IMR-90 (cell line): ENCODE results near the gene LIMS2. TPM values are rescaled to one million over a fixed set of nuclear protein-coding genes. Genes with fewer than 3 reads are reported as not detected.
A peak's percentile ranks its signal among the peaks of the same experiment; 100 is the strongest.

ENCODE experiments used
- ATAC-seq: fragments of 200-7000 bp; cut with Tn5 transposase; 2 replicates; pipeline ENCODE4 v1.9.1; 2020; ENCODE audit warnings: low read depth, mild to moderate bottlenecking, moderate library complexity
- BruUV-seq: library from RNA; stranded (reverse); fragments of 400-500 nt; replicated peaks from 2 replicates; lab custom pipeline; 2021; lab: Mats Ljungman, UMichigan
- CTCF ChIA-PET: fragments of 300-600 bp; formaldehyde crosslinking; extraction: SDS; loops from one replicate; lab custom pipeline; 2021; ENCODE audit warnings: antibody characterized with exemption; lab: Yijun Ruan, JAX
- POLR2A ChIA-PET: fragments of 300-600 bp; sonication (Branson Sonifier 250); formaldehyde crosslinking; loops from one replicate; lab custom pipeline; 2022; ENCODE audit warnings: antibody characterized with exemption; ENCODE audit not compliant: unreplicated experiment; lab: Charles Lee
- DNase-seq: peaks from one replicate; pipeline ENCODE4 v3.0.0; 2013
- H2AFZ ChIP-seq: replicated peaks from 2 replicates; pipeline ENCODE3; 2013; ENCODE audit warnings: low read length, mild to moderate bottlenecking; ENCODE audit not compliant: poor library complexity
- H2AK5ac ChIP-seq: 2 replicates; pipeline ENCODE4 v1.6.1; 2013; ENCODE audit warnings: low read depth, low read length, inconsistent platforms
- H2AK9ac ChIP-seq: replicated peaks from 2 replicates; pipeline ENCODE3; 2013; ENCODE audit warnings: mild to moderate bottlenecking, low read depth, low read length, moderate library complexity; ENCODE audit not compliant: poor library complexity
- H2BK120ac ChIP-seq: 2 replicates; pipeline ENCODE4 v1.6.1; 2013; ENCODE audit warnings: low read depth, low read length, inconsistent platforms
- H2BK15ac ChIP-seq: 3 replicates; pipeline ENCODE4 v1.6.1; 2013; ENCODE audit warnings: low read depth, low read length, inconsistent platforms
- H2BK20ac ChIP-seq: 2 replicates; pipeline ENCODE4 v1.6.1; 2013; ENCODE audit warnings: low read depth, mild to moderate bottlenecking, inconsistent platforms, low read length, moderate library complexity
- H2BK5ac ChIP-seq: 2 replicates; pipeline ENCODE4 v1.6.1; 2013; ENCODE audit warnings: mild to moderate bottlenecking, low read depth, low read length, inconsistent platforms; ENCODE audit not compliant: poor library complexity, severe bottlenecking
- H3K14ac ChIP-seq: replicated peaks from 2 replicates; pipeline ENCODE4 v1.6.1; 2013; ENCODE audit warnings: low read depth, low read length, inconsistent platforms
- H3K18ac ChIP-seq: 2 replicates; pipeline ENCODE4 v1.6.1; 2013; ENCODE audit warnings: low read depth, low read length, control low read depth
- H3K23ac ChIP-seq: 2 replicates; pipeline ENCODE4 v1.6.1; 2013; ENCODE audit warnings: low read depth, low read length, inconsistent platforms
- H3K27ac ChIP-seq: 2 replicates; pipeline ENCODE4 v1.5.1; 2013; ENCODE audit warnings: mild to moderate bottlenecking, control low read depth, low read length; ENCODE audit not compliant: insufficient read depth
- H3K27me3 ChIP-seq: 2 replicates; pipeline ENCODE4 v1.6.1; 2013; ENCODE audit warnings: low read length; ENCODE audit not compliant: control insufficient read depth, insufficient read depth
- H3K36me3 ChIP-seq: 2 replicates; pipeline ENCODE4 v1.6.1; 2013; ENCODE audit warnings: low read length, mixed read lengths; ENCODE audit not compliant: control insufficient read depth, insufficient read depth
- H3K4ac ChIP-seq: 2 replicates; pipeline ENCODE4 v1.6.1; 2013; ENCODE audit warnings: low read depth, low read length, inconsistent platforms
- H3K4me1 ChIP-seq: 2 replicates; pipeline ENCODE4 v1.6.1; 2013; ENCODE audit warnings: low read length, mixed read lengths; ENCODE audit not compliant: control insufficient read depth, insufficient read depth
- H3K4me2 ChIP-seq: 2 replicates; pipeline ENCODE4 v1.6.1; 2013; ENCODE audit warnings: low read depth, mild to moderate bottlenecking, control low read depth, low read length, moderate library complexity
- H3K4me3 ChIP-seq: 2 replicates; pipeline ENCODE4 v1.5.1; 2013; ENCODE audit warnings: low read depth, mild to moderate bottlenecking, control low read depth, low read length, moderate library complexity; ENCODE audit not compliant: insufficient read depth
- H3K56ac ChIP-seq: 2 replicates; pipeline ENCODE4 v1.6.1; 2013; ENCODE audit warnings: low read length, inconsistent platforms; ENCODE audit not compliant: insufficient read depth; ENCODE audit errors: extremely low read depth
- H3K79me1 ChIP-seq, 2 experiments: 2 replicates each; pipeline ENCODE4 v1.6.1; 2013; ENCODE audit warnings: low read length in 2 of 2, inconsistent platforms in 1 of 2, low read depth in 1 of 2
- H3K9ac ChIP-seq: 2 replicates; pipeline ENCODE4 v1.6.1; 2013; ENCODE audit warnings: low read depth, low read length, control low read depth
- H3K9me1 ChIP-seq: 2 replicates; pipeline ENCODE4 v1.6.1; 2013; ENCODE audit warnings: low read length, inconsistent platforms; ENCODE audit not compliant: insufficient read depth
- H3K9me3 ChIP-seq: 2 replicates; pipeline ENCODE4 v1.6.1; 2013; ENCODE audit warnings: low read length; ENCODE audit not compliant: control insufficient read depth, insufficient read depth
- H4K20me1 ChIP-seq: 2 replicates; pipeline ENCODE4 v1.6.1; 2013; ENCODE audit warnings: low read length, inconsistent platforms; ENCODE audit not compliant: insufficient read depth
- H4K5ac ChIP-seq: 2 replicates; pipeline ENCODE4 v1.6.1; 2013; ENCODE audit warnings: mild to moderate bottlenecking, low read depth, low read length, control low read depth
- H4K8ac ChIP-seq, 2 experiments: 2 replicates each; pipeline ENCODE4 v1.6.1; 2013; ENCODE audit warnings: low read depth in 2 of 2, low read length in 2 of 2, control low read depth in 1 of 2, inconsistent platforms in 1 of 2
- H4K91ac ChIP-seq: 2 replicates; pipeline ENCODE4 v1.6.1; 2013; ENCODE audit warnings: low read depth, low read length, inconsistent platforms; ENCODE audit not compliant: insufficient read depth
- BHLHE40 ChIP-seq: fragments of 150-350 bp; IDR thresholded peaks from 2 replicates; pipeline ENCODE4 v1.6.1; 2016; ENCODE audit warnings: mild to moderate bottlenecking, low read depth, low read length
- MAFK ChIP-seq: IDR thresholded peaks from 2 replicates; pipeline ENCODE4 v1.6.1; 2012; ENCODE audit warnings: low read depth, low read length, improper control_type of control experiment
- NFE2L2 ChIP-seq: fragments of 150-350 bp; IDR thresholded peaks from 2 replicates; pipeline ENCODE4 v1.6.1; 2016; ENCODE audit warnings: low read depth, mild to moderate bottlenecking, low read length
- SMC3 ChIP-seq: fragments of 150-350 bp; IDR thresholded peaks from 2 replicates; pipeline ENCODE4 v1.6.1; 2016; ENCODE audit warnings: low read depth, mild to moderate bottlenecking, antibody characterized with exemption, low read length, moderate library complexity
- WGBS, 2 experiments: methylation state at CpG; one replicate each; pipeline versions ENCODE4 v1.1.5 to v1.1.7; 2013; ENCODE audit warnings: missing lambda C conversion rate in 2 of 2; ENCODE audit not compliant: insufficient read length in 1 of 2; ENCODE audit errors: extremely low coverage in 2 of 2; 5-methylcytosine and 5-hydroxymethylcytosine counted together
- dilution Hi-C: fragments of 300-500 bp; cut with HindIII; formaldehyde crosslinking; loops from one replicate; pipeline ENCODE4 v1.14.3; 2018; ENCODE audit warnings: low sequenced_read_pairs; ENCODE audit not compliant: unreplicated experiment
- in situ Hi-C: fragments of 300-500 bp; cut with MboI; formaldehyde crosslinking; loops from 3 replicates; pipeline ENCODE4 v1.14.3; 2019; ENCODE audit warnings: low sequenced_read_pairs, inconsistent platforms, mixed read lengths
- intact Hi-C: fragments of 100-400 bp; cut with micrococcal nuclease; formaldehyde crosslinking; loops from 2 replicates; pipeline ENCODE4 v1.10.0; 2022
- polyA plus RNA-seq, 3 experiments: library from polyadenylated mRNA; depleted of rRNA; stranded (reverse); fragments of >200 nt; gene quantifications; 2 replicates each; pipeline ENCODE4 v1.2.3, GENCODE V29; 2012; ENCODE audit warnings: low replicate concordance in 1 of 3
- total RNA-seq: library from RNA; depleted of rRNA; stranded (reverse); fragments of >200 nt; gene quantifications from 2 replicates; pipeline ENCODE4 v1.2.3, GENCODE V29; 2012

The LIMS2 gene
- total and polyA plus RNA-seq, 2 of the 4 experiments (the other 2 are of a cell fraction), result 1.3 to 18.8 TPM

DNA sequence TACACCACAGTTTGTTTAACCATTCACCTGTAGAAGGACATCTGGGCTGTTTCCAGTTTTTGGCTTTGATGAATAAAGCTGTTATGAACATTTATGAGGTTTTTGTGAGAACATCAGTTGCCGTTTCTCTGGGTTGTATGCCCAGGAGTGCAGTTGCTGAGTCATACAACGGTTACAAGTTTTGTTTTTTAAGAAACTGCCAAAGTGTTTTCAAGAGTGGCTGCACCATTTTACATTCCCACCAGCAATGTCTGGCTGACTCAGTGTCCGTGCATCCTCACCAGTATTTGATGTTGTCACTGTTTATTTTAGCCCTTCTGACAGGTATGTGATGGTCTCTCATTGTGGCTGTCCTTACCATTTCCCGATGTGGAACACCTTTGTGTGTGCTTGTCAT lies 77.3 kb downstream of the LIMS2 start:
- intact Hi-C loops, result no loop called here
- WGBS, 2 experiments, result no CpG with 5 or more reads among the region's 4 CpGs
- CTCF ChIA-PET, result no interaction called here

More for the DNA sequence above, 77.3 kb downstream of the LIMS2 start:
- peak; percentile 61 for DNase-seq
- Histone ChIP-seq H3K23ac (no peak overlapping the region), H3K14ac (no peak overlapping the region), H2AFZ (no peak overlapping the region), H2AK9ac (no peak overlapping the region), H2BK5ac (peak overlapping the region; percentile 37), H3K36me3 (no peaks in the 10 kb centered on the region), H3K4me3 (no peak overlapping the region), H3K4ac (no peak overlapping the region), H2BK20ac (no peak overlapping the region; the same call in 1 of the 2 replicates), H3K27ac (no peak overlapping the region), H4K8ac (0 out of 4 replicates have a peak overlapping the region, but pooled peaks of 1 of the 2 experiments have one; percentile 3), H4K91ac (no peak overlapping the region), H3K4me1 (peaks cover 2% of the 10 kb centered on the region; the same call in 1 of the 2 replicates), H2BK15ac (no peak overlapping the region), H4K5ac (no peak overlapping the region), H4K20me1 (no peaks in the 10 kb centered on the region), H3K9me1 (no peaks in the 10 kb centered on the region), H3K4me2 (no peak overlapping the region), H3K18ac (no peak overlapping the region; the same call in 1 of the 2 replicates), H2AK5ac (no peak overlapping the region), H3K79me1 (no peaks in the 10 kb centered on the region), H3K9me3 (peaks cover 10% of the 10 kb centered on the region), H3K56ac (no peak overlapping the region), H3K9ac (no peak overlapping the region), H2BK120ac (peak overlapping the region; percentile 23), H3K27me3 (no peaks in the 10 kb centered on the region)
- ATAC-seq, result peak; percentile 48; the same call in 1 of the 2 replicates
- POLR2A ChIA-PET, result no interaction called here
- dilution Hi-C loops (no loop called here), in situ Hi-C loops (no loop called here)
- TF ChIP-seq SMC3 (no peak), BHLHE40 (no peak), NFE2L2 (peak; percentile 64; the same call in 1 of the 2 replicates), MAFK (no peak)
- BruUV-seq, result no TSS peak
